Gastroesophageal sphincter (tissue), 3 donors: ENCODE data around the gene CTNND2.

Experiments
- EP300 ChIP-seq: sonication (generic); formaldehyde crosslinking; IDR thresholded peaks from one replicate; pipeline ENCODE4 v1.6.1; 2017; ENCODE audit warnings: antibody characterized with exemption, mild to moderate bottlenecking
- POLR2A ChIP-seq, 2 donors: fragments of 450-650 bp; IDR thresholded peaks; one replicate each; pipeline ENCODE4 v1.6.1; 2017; ENCODE audit warnings: antibody characterized with exemption in 2 of 2, mild to moderate bottlenecking in 2 of 2, moderate library complexity in 1 of 2
- POLR2AphosphoS5 ChIP-seq: sonication (generic); formaldehyde crosslinking; IDR thresholded peaks from one replicate; pipeline ENCODE4 v1.6.1; 2017; ENCODE audit warnings: antibody characterized with exemption
- TF ChIP-seq, protein P1 (sequence below), 4 experiments: fragments of 200-600 bp in 2 of 4; fragments of 450-650 bp in 2 of 4; sonication (generic) in 1 of 4; IDR thresholded peaks; one replicate each; pipeline ENCODE4 v1.5.1; 2017 to 2019; ENCODE audit warnings: antibody characterized with exemption in 4 of 4, mild to moderate bottlenecking in 2 of 4, moderate library complexity in 2 of 4

DNA sequence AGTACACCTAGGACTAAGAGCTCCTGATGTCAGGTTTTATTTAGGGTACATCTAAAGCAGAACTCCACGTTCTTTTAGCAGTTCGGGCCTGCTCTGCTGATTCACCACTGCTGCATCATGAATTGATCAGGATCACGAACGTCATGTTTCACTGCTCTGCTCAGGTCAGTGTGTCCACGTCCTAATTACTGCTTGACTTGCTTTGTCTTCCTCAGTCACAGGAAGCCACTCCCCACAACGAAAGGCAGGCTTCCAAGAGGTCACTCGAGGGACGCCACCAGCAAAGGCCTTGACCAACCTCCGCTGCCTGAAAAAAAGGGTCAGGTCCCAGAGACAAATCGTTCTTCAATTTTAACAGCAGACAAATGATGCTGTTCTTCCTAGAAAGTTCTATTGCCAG lies 40.3 kb downstream of the CTNND2 start:
- TF ChIP-seq EP300 (no peak), POLR2AphosphoS5 (no peak), POLR2A (IDR thresholded peaks at IDR 0.05) (no peak)
- TF ChIP-seq, protein P1, sequence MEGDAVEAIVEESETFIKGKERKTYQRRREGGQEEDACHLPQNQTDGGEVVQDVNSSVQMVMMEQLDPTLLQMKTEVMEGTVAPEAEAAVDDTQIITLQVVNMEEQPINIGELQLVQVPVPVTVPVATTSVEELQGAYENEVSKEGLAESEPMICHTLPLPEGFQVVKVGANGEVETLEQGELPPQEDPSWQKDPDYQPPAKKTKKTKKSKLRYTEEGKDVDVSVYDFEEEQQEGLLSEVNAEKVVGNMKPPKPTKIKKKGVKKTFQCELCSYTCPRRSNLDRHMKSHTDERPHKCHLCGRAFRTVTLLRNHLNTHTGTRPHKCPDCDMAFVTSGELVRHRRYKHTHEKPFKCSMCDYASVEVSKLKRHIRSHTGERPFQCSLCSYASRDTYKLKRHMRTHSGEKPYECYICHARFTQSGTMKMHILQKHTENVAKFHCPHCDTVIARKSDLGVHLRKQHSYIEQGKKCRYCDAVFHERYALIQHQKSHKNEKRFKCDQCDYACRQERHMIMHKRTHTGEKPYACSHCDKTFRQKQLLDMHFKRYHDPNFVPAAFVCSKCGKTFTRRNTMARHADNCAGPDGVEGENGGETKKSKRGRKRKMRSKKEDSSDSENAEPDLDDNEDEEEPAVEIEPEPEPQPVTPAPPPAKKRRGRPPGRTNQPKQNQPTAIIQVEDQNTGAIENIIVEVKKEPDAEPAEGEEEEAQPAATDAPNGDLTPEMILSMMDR (IDR thresholded peaks at IDR 0.05), result no peak
